Measurements from ENCODE around the gene ZNF823.
A peak's percentile ranks its signal among the peaks of the same experiment; 100 is the strongest.
"Not testable (repeated sequence)": the region's sequence is repeated elsewhere in the genome, so short reads cannot be mapped to it uniquely, and the experiment has no call there.

Gene ZNF823

DNA sequence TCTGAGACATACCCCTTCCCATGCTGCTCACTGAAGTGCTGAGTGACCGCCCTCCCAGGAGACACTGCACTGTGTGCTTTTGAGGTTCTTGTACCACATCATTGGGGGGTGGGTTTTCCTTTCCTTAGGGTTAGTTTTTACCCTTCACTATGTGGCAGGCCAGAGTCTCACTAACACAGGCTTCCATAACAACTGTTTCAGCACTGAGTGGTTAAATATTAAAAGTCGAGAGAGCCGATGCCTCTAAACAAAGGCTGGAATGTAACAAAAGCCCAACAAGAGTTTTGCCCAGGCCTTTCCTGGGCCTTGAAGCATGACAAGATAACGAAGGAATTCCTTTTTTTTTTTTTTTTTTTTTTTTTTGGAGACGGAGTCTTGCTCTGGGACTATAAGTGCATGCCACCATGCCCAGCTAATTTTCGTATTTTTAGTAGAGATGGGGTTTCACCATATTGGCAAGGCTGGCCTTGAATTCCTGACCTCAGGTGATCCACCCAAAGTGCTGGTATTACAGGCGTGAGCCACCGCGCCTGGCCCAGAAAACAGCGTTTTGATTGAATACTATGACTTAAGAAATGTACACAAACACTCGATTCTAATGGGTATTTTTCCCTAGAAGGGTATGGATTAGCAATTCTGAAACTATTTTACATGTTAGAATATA is 46.5 kb downstream of the ZNF823 start:
- DNase-seq (ENCODE audit: insufficient read length, low spot score) (no peak), FAIRE-seq (no peak)
- no peak for TF ChIP-seq CTCF (IDR thresholded peaks at IDR 0.05; ENCODE audit: insufficient read depth, missing control alignments)

DNA sequence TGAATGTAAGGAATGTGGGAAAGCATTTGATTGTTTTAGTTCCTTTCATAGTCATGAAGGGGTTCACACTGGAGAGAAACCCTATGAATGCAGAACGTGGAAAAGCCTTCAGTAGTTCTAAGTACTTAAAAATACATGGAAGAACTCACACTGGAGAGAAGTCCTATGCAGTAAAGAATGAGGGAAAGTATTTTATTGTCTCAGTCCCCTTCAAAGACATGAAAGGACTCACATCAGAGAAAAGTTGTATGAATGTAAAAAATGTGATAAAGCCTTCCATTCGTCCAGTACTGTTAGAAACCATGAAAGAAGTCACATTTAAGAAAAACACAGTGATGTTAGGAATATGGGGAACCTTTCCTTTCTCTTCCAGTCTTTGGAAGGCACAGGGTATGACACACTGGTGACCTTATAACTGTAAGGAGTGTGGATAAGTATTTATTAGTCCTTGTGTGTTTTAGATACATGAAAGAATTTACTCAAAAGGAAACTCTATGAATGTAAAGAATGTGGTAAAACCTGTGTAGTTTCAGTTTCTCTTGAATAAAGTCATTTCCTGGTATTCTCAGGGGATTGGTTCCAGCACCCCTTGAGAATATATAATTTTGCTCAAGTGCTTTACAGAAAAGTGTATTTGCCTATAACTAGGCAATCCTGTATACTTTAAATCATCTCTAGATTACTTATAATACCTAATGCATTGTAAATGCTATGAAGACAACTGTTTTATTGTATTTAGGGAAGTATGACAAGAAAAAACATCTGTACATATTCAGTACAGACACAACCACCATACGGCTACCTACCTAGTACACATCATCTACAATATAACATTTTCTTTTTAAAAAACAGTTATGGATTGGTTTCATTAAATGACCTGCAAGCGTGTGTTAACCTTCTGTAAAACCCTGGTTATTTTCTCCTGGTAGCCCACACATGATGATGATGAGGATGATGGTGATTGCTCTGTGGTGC is 52.8 kb downstream of the ZNF823 start:
- DNase-seq (ENCODE audit: insufficient read length, low spot score), result no peak
- peak; percentile 6 for FAIRE-seq
- no peak for TF ChIP-seq CTCF (IDR thresholded peaks at IDR 0.05; ENCODE audit: insufficient read depth, missing control alignments)

GRCh38 chr19:11684987-11685675 is 53.6 kb downstream of the ZNF823 start:
- no peak for DNase-seq (ENCODE audit: insufficient read length, low spot score)
- FAIRE-seq, result no peak
- no peak for TF ChIP-seq CTCF (IDR thresholded peaks at IDR 0.05; ENCODE audit: insufficient read depth, missing control alignments)

DNA sequence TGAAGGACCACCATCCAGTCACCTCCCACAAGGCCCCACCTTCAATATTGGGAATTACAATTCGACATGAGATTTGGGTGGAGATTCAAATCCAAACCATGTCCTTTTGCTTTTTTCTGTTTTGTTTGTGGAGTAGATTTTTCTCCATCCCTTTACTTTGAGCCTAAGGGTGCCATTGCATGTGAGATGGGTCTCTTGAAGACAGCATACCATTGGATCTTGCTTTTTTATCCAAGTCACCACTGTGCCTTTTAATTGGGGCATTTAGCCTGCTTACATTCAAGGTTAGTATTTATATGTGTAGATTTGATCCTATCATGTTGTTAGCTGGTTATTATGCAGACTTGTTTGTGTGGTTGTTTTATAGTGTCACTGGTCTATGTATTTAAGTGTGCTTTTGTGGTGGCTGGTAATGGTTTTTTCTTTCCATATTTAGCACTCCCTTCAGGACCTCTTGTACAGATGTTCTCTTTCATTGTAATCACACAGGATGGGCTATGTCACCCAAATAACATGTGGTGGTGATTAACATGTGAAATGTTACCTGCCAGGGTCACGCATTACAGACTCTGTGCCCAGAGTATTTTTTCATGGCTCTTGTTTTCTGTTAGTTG is 58.0 kb downstream of the ZNF823 start:
- no peak for TF ChIP-seq CTCF (IDR thresholded peaks at IDR 0.05; ENCODE audit: insufficient read depth, missing control alignments)
- FAIRE-seq (no peak), DNase-seq (ENCODE audit: insufficient read length, low spot score) (no peak)

DNA sequence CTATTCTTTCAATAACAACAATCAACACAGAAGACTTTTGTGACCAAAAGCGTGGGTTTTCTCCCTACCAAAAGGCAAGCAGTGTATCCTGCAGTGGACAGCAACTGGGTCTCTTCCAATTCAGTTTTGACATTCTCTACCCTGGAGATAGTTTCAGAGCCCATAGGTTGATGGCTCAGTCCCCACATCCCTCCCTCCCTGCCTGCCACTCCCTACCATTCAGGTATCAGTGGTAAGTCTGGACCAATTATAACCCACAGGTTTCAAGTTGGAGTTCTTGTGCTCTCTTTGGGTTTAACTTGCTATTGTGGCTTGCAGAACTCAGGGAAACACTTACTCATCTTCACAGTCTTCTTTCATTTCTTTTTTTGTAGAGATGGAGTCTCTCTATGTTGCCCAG is 60.2 kb downstream of the ZNF823 start:
- FAIRE-seq (no peak), DNase-seq (ENCODE audit: insufficient read length, low spot score) (no peak)
- TF ChIP-seq CTCF (IDR thresholded peaks at IDR 0.05; ENCODE audit: insufficient read depth, missing control alignments), result no peak

GRCh38 chr19:11676661-11677600 is 61.8 kb downstream of the ZNF823 start:
- not testable (repeated sequence) for FAIRE-seq; DNase-seq (ENCODE audit: insufficient read length, low spot score)

Measured in D721Med (cell line).